ENCODE results near the gene ATXN7L1. TPM values are rescaled to one million over a fixed set of nuclear protein-coding genes. Genes with fewer than 3 reads are reported as not detected.

The ATXN7L1 gene
- total RNA-seq, 1 experiment from 2014 or later, result 24.3 TPM

DNA sequence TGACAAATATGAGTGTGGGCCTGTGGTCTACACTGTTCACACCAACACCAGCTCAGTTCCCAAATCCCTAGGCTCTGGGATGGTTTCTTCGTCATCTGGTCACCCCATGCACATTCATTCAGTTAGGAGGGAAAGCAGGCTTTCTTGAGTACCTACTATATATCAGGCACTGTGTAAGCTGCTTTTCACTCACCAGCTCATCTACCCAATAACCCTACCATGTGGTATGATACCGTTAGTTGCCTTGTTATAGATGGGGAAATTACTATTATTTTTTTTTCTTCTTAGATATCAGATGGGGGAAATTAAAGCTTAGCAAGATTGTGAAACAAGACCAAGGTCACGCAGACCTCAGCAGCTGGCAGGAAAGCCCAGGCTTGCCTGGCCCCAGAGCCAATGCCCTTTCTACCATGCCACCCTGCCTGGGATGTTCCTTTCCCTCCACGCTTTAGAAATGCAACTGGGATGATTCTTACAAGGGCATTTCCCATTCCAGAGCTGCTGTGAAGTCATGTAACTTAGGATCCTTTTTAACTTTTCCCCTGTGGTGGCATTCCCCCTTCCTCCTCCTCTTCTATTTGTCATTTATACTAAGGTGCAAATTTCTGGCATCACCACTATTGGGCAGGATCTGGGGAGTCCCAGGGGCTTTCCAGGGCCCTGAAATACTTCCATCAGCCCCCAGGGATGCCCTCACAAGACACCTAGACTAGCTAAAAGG is 202.0 kb downstream of the ATXN7L1 start:
- no peak overlapping the region for H2BK15ac ChIP-seq (ENCODE audit: low read depth, low read length)
- Mint-ChIP-seq H3K9me3 (no peaks in the 10 kb centered on the region), H3K27ac (peak overlapping the region; percentile 28 to 52 (median 44); a peak in 4 of 7 replicates), H3K27me3 (ENCODE audit: low read depth) (no peaks in the 10 kb centered on the region), H3K4me3 (0 out of 5 replicates have a peak overlapping the region, but pooled peaks of 1 of the 2 experiments have one; percentile 13), H3K4me1 (peaks cover 37 to 39% of the 10 kb centered on the region in 2 experiments), H3K36me3 (ENCODE audit: insufficient read depth in 1 of 3, low read depth in 3 of 3) (peaks cover 0 to under 1% (median 0%) of the 10 kb centered on the region in 3 experiments; a peak in 1 of 7 replicates)
- WGBS (ENCODE audit: extremely low coverage, insufficient read length, low lambda C conversion rate), result no CpG with 5 or more reads among the region's 4 CpGs
- no peak overlapping the region for H4K91ac ChIP-seq (ENCODE audit: insufficient read length, low read depth, low read length)
- no peak overlapping the region for H2BK20ac ChIP-seq (ENCODE audit: low read depth, low read length, poor library complexity, severe bottlenecking)
- H3K23ac ChIP-seq (ENCODE audit: insufficient read length, low read depth, low read length), result no peak overlapping the region
- no peaks in the 10 kb centered on the region for H3K23me2 ChIP-seq (ENCODE audit: insufficient read length, low read depth, low read length, poor library complexity, severe bottlenecking)
- no peak overlapping the region for H3K4ac ChIP-seq (ENCODE audit: low read depth, low read length)
- H3T11ph ChIP-seq (ENCODE audit: low read length), result no peak overlapping the region
- H3K4me1 ChIP-seq (ENCODE audit: insufficient read depth, low read length), result peaks cover 23% of the 10 kb centered on the region; the same call in 1 of the 2 replicates
- TF ChIP-seq, protein P1, sequence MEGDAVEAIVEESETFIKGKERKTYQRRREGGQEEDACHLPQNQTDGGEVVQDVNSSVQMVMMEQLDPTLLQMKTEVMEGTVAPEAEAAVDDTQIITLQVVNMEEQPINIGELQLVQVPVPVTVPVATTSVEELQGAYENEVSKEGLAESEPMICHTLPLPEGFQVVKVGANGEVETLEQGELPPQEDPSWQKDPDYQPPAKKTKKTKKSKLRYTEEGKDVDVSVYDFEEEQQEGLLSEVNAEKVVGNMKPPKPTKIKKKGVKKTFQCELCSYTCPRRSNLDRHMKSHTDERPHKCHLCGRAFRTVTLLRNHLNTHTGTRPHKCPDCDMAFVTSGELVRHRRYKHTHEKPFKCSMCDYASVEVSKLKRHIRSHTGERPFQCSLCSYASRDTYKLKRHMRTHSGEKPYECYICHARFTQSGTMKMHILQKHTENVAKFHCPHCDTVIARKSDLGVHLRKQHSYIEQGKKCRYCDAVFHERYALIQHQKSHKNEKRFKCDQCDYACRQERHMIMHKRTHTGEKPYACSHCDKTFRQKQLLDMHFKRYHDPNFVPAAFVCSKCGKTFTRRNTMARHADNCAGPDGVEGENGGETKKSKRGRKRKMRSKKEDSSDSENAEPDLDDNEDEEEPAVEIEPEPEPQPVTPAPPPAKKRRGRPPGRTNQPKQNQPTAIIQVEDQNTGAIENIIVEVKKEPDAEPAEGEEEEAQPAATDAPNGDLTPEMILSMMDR (conservative IDR thresholded peaks at IDR 0.05), result no peak
- no peak for DNase-seq
- no peak overlapping the region for H2BK5ac ChIP-seq (ENCODE audit: insufficient read length, low read length)
- H4K8ac ChIP-seq (replicated peaks; ENCODE audit: insufficient read length, low read depth, low read length), result no peak overlapping the region
- no peak overlapping the region for H3K14ac ChIP-seq (ENCODE audit: insufficient read depth, low read length)
- no peak overlapping the region for H3K9ac ChIP-seq (ENCODE audit: extremely low read depth, insufficient read length, low read length)
- H3K79me1 ChIP-seq (ENCODE audit: insufficient read depth, low read depth, low read length, poor library complexity, severe bottlenecking), result peaks cover 3% of the 10 kb centered on the region
- H3K9me3 ChIP-seq (ENCODE audit: control insufficient read depth, low read depth, low read length), result no peaks in the 10 kb centered on the region
- no peaks in the 10 kb centered on the region for H4K20me1 ChIP-seq (ENCODE audit: control insufficient read depth, insufficient read depth, insufficient read length)
- H2AK5ac ChIP-seq (ENCODE audit: insufficient read length, low read length), result no peak overlapping the region
- H3K27ac ChIP-seq (ENCODE audit: insufficient read length, low read depth, low read length), result no peak overlapping the region
- H2BK12ac ChIP-seq (ENCODE audit: insufficient read length, low read depth, low read length), result no peak overlapping the region
- H3K56ac ChIP-seq (ENCODE audit: insufficient read length, low read depth, low read length), result no peak overlapping the region
- H2AFZ ChIP-seq (ENCODE audit: low read length), result no peak overlapping the region
- H2BK120ac ChIP-seq (ENCODE audit: low read depth, low read length, poor library complexity, severe bottlenecking), result no peak overlapping the region
- no peak overlapping the region for H3K18ac ChIP-seq (ENCODE audit: insufficient read length, low read depth, low read length)
- H3K27me3 ChIP-seq (ENCODE audit: insufficient read depth, low read length), result no peaks in the 10 kb centered on the region
- peaks cover 2% of the 10 kb centered on the region; the same call in 1 of the 2 replicates for H3K79me2 ChIP-seq (ENCODE audit: insufficient read depth, low read length)
- H4K5ac ChIP-seq (ENCODE audit: insufficient read length, low read depth, low read length), result no peak overlapping the region
- H3K4me2 ChIP-seq (ENCODE audit: insufficient read depth, insufficient read length, low read length), result no peak overlapping the region
